MM.1S (cell line): Measurements from ENCODE around the gene OR2V2.

Experiments used
- DNase-seq: peaks from one replicate; pipeline ENCODE4 v3.0.0-alpha.2; 2015
- H2AFZ ChIP-seq: fragments of 300-600 bp; sonication (generic); 2 replicates; pipeline ENCODE4 v1.6.0; 2016; ENCODE audit warnings: antibody characterized with exemption, low read length
- H3F3A ChIP-seq: fragments of 300-600 bp; sonication (generic); 2 replicates; pipeline ENCODE4 v1.6.1; 2016; ENCODE audit warnings: mild to moderate bottlenecking, antibody characterized with exemption, low read length, moderate library complexity, mixed read lengths; ENCODE audit not compliant: insufficient read depth
- H3K27ac ChIP-seq: fragments of 300-600 bp; sonication (generic); 2 replicates; pipeline ENCODE4 v1.5.1; 2016; ENCODE audit warnings: mild to moderate bottlenecking, low read length
- H3K27me3 ChIP-seq: fragments of 300-600 bp; sonication (generic); replicated peaks from 2 replicates; pipeline ENCODE4 v1.6.0; 2016; ENCODE audit warnings: low read length; ENCODE audit not compliant: insufficient read depth
- H3K36me3 ChIP-seq: fragments of 300-600 bp; sonication (generic); replicated peaks from 2 replicates; pipeline ENCODE4 v1.6.1; 2016; ENCODE audit warnings: mild to moderate bottlenecking, low read length, mixed read lengths; ENCODE audit not compliant: insufficient read depth
- H3K4me1 ChIP-seq: fragments of 300-600 bp; sonication (generic); 2 replicates; pipeline ENCODE4 v1.6.1; 2016; ENCODE audit warnings: low read length, mixed read lengths
- H3K4me2 ChIP-seq: fragments of 300-600 bp; sonication (generic); 2 replicates; pipeline ENCODE4 v1.6.0; 2016; ENCODE audit warnings: low read depth, low read length
- H3K4me3 ChIP-seq: fragments of 300-600 bp; sonication (generic); 2 replicates; pipeline ENCODE4 v1.5.1; 2016; ENCODE audit warnings: low read length, mixed read lengths
- H3K79me2 ChIP-seq: fragments of 300-600 bp; sonication (generic); 2 replicates; pipeline ENCODE4 v1.6.1; 2016; ENCODE audit warnings: mixed run types, low read length, mixed read lengths
- H3K9ac ChIP-seq: fragments of 300-600 bp; sonication (generic); 2 replicates; pipeline ENCODE4 v1.6.1; 2016; ENCODE audit warnings: low read length, mixed read lengths
- H3K9me2 ChIP-seq: fragments of 300-600 bp; sonication (generic); replicated peaks from 2 replicates; pipeline ENCODE4 v1.6.1; 2016; ENCODE audit warnings: mild to moderate bottlenecking, low read length, mixed read lengths; ENCODE audit not compliant: insufficient read depth
- H3K9me3 ChIP-seq: fragments of 300-600 bp; sonication (generic); replicated peaks from 2 replicates; pipeline ENCODE4 v1.6.1; 2016; ENCODE audit warnings: mild to moderate bottlenecking, low read length, mixed read lengths; ENCODE audit not compliant: insufficient read depth
- H4K20me1 ChIP-seq: fragments of 300-600 bp; sonication (generic); 2 replicates; pipeline ENCODE4 v1.6.1; 2016; ENCODE audit warnings: mild to moderate bottlenecking, low read length, moderate library complexity, mixed read lengths; ENCODE audit not compliant: insufficient read depth
- EZH2 ChIP-seq: fragments of 300-600 bp; sonication (generic); optimal IDR thresholded peaks from 2 replicates; pipeline ENCODE3; 2017; ENCODE audit warnings: low read depth, mild to moderate bottlenecking, antibody characterized with exemption, low read length, mixed read lengths
- EZH2phosphoT487 ChIP-seq: fragments of 300-600 bp; sonication (generic); IDR thresholded peaks from 2 replicates; pipeline ENCODE4 v1.6.1; 2018; ENCODE audit warnings: antibody characterized with exemption, low read length
- TF ChIP-seq, protein P1 (sequence below): fragments of 300-600 bp; sonication (generic); IDR thresholded peaks from 2 replicates; pipeline ENCODE4 v1.5.1; 2016; ENCODE audit warnings: antibody characterized with exemption, low read length, mixed read lengths

The OR2V2 gene

DNA sequence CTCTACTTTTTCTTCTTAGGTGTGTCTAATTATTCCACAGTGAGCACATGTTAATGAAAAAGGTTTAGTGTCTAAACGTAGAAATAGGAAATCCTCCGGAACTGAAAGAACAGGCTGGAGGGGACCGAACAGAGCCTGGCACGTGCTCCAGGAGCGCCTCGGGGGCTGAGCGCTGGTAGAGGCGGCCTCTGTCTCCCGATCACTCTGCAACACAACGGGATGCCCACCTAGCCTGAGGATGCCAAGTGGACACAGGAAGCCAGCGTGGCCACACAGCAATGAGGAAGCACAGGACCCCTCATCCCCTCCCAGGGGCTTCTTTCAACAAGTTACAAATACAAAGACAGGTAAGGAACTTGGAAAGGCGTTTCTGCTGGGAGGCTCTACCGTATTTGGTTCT, 38.2 kb downstream of the OR2V2 start:
- H3K27ac ChIP-seq: no peak overlapping the region
- H3K9me2 ChIP-seq: no peaks in the 10 kb centered on the region
- no peak for DNase-seq
- no peaks in the 10 kb centered on the region for H3K79me2 ChIP-seq
- no peak overlapping the region for H2AFZ ChIP-seq
- H3F3A ChIP-seq: peaks cover 49% of the 10 kb centered on the region
- TF ChIP-seq, protein P1, sequence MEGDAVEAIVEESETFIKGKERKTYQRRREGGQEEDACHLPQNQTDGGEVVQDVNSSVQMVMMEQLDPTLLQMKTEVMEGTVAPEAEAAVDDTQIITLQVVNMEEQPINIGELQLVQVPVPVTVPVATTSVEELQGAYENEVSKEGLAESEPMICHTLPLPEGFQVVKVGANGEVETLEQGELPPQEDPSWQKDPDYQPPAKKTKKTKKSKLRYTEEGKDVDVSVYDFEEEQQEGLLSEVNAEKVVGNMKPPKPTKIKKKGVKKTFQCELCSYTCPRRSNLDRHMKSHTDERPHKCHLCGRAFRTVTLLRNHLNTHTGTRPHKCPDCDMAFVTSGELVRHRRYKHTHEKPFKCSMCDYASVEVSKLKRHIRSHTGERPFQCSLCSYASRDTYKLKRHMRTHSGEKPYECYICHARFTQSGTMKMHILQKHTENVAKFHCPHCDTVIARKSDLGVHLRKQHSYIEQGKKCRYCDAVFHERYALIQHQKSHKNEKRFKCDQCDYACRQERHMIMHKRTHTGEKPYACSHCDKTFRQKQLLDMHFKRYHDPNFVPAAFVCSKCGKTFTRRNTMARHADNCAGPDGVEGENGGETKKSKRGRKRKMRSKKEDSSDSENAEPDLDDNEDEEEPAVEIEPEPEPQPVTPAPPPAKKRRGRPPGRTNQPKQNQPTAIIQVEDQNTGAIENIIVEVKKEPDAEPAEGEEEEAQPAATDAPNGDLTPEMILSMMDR: no peak
- TF ChIP-seq EZH2: no peak
- no peak for TF ChIP-seq EZH2phosphoT487
- H3K4me3 ChIP-seq: no peak overlapping the region
- H3K4me2 ChIP-seq: no peak overlapping the region
- 0 out of 2 replicates have a peak, but pooled peaks cover 4% of the 10 kb centered on the region for H3K4me1 ChIP-seq
- H3K9me3 ChIP-seq: no peaks in the 10 kb centered on the region
- no peaks in the 10 kb centered on the region for H4K20me1 ChIP-seq
- no peaks in the 10 kb centered on the region for H3K36me3 ChIP-seq
- peaks cover 2% of the 10 kb centered on the region; the same call in 1 of the 2 replicates for H3K27me3 ChIP-seq
- H3K9ac ChIP-seq: no peak overlapping the region

DNA sequence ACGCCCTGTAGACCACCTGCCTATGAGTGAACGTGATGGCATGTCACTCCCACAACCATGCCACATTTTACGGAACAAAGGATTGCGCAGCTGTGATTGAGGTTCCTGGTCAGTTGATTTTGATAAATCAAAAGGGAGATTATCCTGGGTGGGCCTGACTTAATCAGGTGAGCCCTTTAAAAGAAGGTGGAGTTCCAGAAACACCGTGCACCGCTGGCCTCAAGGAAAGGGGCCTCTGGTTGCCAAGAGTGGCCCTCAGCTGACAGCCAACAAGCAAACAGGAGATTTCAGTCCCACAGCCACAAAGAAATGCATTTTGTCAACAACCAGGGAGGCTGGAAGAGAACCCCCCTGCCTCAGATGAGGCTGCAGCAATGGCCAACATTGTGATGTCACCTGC, 38.6 kb downstream of the OR2V2 start:
- no peak overlapping the region for H3K27ac ChIP-seq
- H3K9me3 ChIP-seq: no peaks in the 10 kb centered on the region
- H3F3A ChIP-seq: peaks cover 53% of the 10 kb centered on the region
- no peak for DNase-seq
- H3K36me3 ChIP-seq: no peaks in the 10 kb centered on the region
- no peak overlapping the region for H3K4me3 ChIP-seq
- H2AFZ ChIP-seq: no peak overlapping the region
- no peaks in the 10 kb centered on the region for H3K9me2 ChIP-seq
- H4K20me1 ChIP-seq: no peaks in the 10 kb centered on the region
- no peak overlapping the region for H3K9ac ChIP-seq
- no peaks in the 10 kb centered on the region for H3K79me2 ChIP-seq
- no peaks in the 10 kb centered on the region for H3K27me3 ChIP-seq
- no peak overlapping the region for H3K4me2 ChIP-seq
- 0 out of 2 replicates have a peak, but pooled peaks cover 4% of the 10 kb centered on the region for H3K4me1 ChIP-seq
- TF ChIP-seq EZH2 (no peak), EZH2phosphoT487 (no peak)
- TF ChIP-seq, protein P1: no peak

DNA sequence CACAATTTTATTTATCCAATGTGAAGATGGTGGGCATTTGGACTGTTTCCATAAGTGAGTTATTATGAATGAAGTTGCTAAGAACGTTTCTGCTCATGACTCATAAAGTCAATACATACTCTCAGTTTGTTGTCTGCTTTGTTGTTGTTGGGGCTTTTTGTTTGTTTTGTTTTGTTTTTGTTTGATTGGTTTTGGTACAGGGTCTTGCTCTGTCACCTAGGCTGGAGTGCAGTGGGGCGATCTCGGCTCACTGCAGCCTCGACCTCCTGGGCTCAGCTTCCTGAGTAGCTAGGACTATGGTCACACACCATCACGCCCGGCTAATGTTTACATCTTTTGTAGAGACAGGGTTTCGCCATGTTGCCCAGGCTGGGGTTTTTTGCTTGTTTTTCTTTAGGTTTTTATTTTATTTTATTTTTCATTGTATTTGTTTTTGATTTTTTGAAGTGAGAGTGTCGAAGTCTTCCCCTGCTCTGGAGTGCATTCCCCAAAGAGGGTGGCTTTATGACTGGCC, 39.7 kb downstream of the OR2V2 start:
- H3K4me1 ChIP-seq: 0 out of 2 replicates have a peak, but pooled peaks cover 4% of the 10 kb centered on the region
- H3K4me3 ChIP-seq: no peak overlapping the region
- H3K27me3 ChIP-seq: no peaks in the 10 kb centered on the region
- H3K9me3 ChIP-seq: no peaks in the 10 kb centered on the region
- TF ChIP-seq, protein P1: no peak
- TF ChIP-seq EZH2 (no peak), EZH2phosphoT487 (no peak)
- H3K36me3 ChIP-seq: no peaks in the 10 kb centered on the region
- H3K9ac ChIP-seq: no peak overlapping the region
- peaks cover 55% of the 10 kb centered on the region for H3F3A ChIP-seq
- no peak overlapping the region for H3K27ac ChIP-seq
- H4K20me1 ChIP-seq: no peaks in the 10 kb centered on the region
- no peak for DNase-seq
- no peak overlapping the region for H3K4me2 ChIP-seq
- H2AFZ ChIP-seq: no peak overlapping the region
- H3K9me2 ChIP-seq: no peaks in the 10 kb centered on the region
- no peaks in the 10 kb centered on the region for H3K79me2 ChIP-seq
